Fibroblast of pulmonary artery (primary cell): ENCODE results near the gene GRIPAP1.
"Not testable (repeated sequence)": the region's sequence is repeated elsewhere in the genome, so short reads cannot be mapped to it uniquely, and the experiment has no call there.

Experiments
- DNase-seq: peaks from one replicate; pipeline ENCODE4 v3.0.0-alpha.2; 2010; ENCODE audit warnings: low read depth
- H3K4me3 ChIP-seq: replicated peaks from 2 replicates; pipeline ENCODE4 v1.5.1; 2011; ENCODE audit warnings: low read depth, mild to moderate bottlenecking, control low read depth, low read length, moderate library complexity
- CTCF ChIP-seq: IDR thresholded peaks from 2 replicates; pipeline ENCODE4 v1.5.1; 2011; ENCODE audit warnings: mild to moderate bottlenecking, control low read depth, low read length, inconsistent platforms; ENCODE audit errors: missing control alignments

GRIPAP1 gene

GRCh38 chrX:48997455-48997854 is 4.6 kb downstream of the GRIPAP1 start:
- no peak overlapping the region for H3K4me3 ChIP-seq
- no peak for TF ChIP-seq CTCF
- DNase-seq = no peak

GRCh38 chrX:48996969-48997368 is 5.1 kb downstream of the GRIPAP1 start:
- no peak for DNase-seq
- no peak overlapping the region for H3K4me3 ChIP-seq
- no peak for TF ChIP-seq CTCF

GRCh38 chrX:48992341-48992740 is 9.7 kb downstream of the GRIPAP1 start:
- TF ChIP-seq CTCF = no peak
- DNase-seq = no peak
- no peak overlapping the region for H3K4me3 ChIP-seq

GRCh38 chrX:48989483-48989882 is 12.6 kb downstream of the GRIPAP1 start:
- TF ChIP-seq CTCF = no peak
- no peak overlapping the region for H3K4me3 ChIP-seq
- peak; percentile 40 for DNase-seq

- no peak for DNase-seq
- H3K4me3 ChIP-seq = no peak overlapping the region
- TF ChIP-seq CTCF = no peak
Observed at GRCh38 chrX:48983896-48984295, 18.2 kb downstream of the GRIPAP1 start.

GRCh38 chrX:48983081-48983480 is 19.0 kb downstream of the GRIPAP1 start:
- H3K4me3 ChIP-seq = no peak overlapping the region
- DNase-seq = no peak
- TF ChIP-seq CTCF = no peak

GRCh38 chrX:48981178-48981577 is 20.9 kb downstream of the GRIPAP1 start:
- no peak overlapping the region for H3K4me3 ChIP-seq
- no peak for DNase-seq
- no peak for TF ChIP-seq CTCF

GRCh38 chrX:48980341-48980740 is 21.7 kb downstream of the GRIPAP1 start:
- not testable (repeated sequence) for H3K4me3 ChIP-seq, DNase-seq
